GM18907 (cell line): ENCODE data around the gene FHIT.
"Not testable (repeated sequence)": the region's sequence is repeated elsewhere in the genome, so short reads cannot be mapped to it uniquely, and the experiment has no call there.

Source experiments
- ATAC-seq: cut with Tn5 transposase; IDR thresholded peaks from one replicate; pipeline ENCODE4 v1.9.1; 2021; ENCODE audit warnings: mild to moderate bottlenecking, moderate library complexity; ENCODE audit not compliant: unreplicated experiment

FHIT gene

GRCh38 chr3:60948488-60948887 is 302.8 kb downstream of the FHIT start:
- no peak for ATAC-seq

DNA sequence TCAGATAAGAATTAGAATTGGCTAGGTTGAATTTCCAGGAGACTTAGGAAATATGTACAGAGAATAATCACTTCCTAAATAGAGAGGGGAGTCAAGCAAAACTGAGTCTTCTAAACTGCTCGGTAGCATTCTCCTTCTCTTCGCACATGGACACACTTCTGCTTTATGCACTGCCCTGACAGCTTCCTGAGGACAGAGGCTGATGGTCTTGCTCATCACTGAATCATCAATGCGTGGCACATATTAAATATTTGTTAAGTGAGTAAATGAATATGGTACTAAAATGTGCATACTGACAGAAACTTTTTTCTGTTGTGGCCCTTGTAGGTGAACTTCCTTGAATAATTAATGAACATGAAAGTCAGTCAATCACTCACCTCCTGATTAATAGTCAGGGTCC is 315.5 kb downstream of the FHIT start:
- ATAC-seq: no peak

- ATAC-seq: no peak
Measured at GRCh38 chr3:60933824-60934223, 317.4 kb downstream of the FHIT start.

GRCh38 chr3:60932643-60933042 is 318.6 kb downstream of the FHIT start:
- ATAC-seq: no peak

- ATAC-seq: no peak
Measured at GRCh38 chr3:60932170-60932569, 319.1 kb downstream of the FHIT start.

DNA sequence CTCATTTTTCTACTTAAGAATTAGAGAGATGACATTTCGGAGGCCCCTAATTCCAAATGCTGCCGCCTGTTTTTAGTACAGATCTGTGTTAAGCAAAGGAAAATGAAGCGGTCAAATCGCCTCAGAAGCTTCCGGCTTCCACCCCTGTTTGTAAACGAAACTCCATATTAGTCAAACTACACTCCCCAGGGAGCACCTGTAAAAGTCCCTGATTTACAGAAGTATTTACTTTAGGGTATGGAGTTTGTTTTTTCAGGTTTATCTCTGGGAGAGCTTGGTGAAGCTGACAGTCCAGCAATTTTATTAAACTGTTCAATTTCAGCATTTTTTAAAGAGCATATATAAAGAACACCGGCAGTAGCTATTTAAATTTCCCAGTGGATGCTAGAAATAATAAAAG is 319.8 kb downstream of the FHIT start:
- ATAC-seq: no peak

GRCh38 chr3:60920519-60920918 is 330.7 kb downstream of the FHIT start:
- no peak for ATAC-seq

- no peak for ATAC-seq
Measured at GRCh38 chr3:60919296-60919695, 332.0 kb downstream of the FHIT start.

DNA sequence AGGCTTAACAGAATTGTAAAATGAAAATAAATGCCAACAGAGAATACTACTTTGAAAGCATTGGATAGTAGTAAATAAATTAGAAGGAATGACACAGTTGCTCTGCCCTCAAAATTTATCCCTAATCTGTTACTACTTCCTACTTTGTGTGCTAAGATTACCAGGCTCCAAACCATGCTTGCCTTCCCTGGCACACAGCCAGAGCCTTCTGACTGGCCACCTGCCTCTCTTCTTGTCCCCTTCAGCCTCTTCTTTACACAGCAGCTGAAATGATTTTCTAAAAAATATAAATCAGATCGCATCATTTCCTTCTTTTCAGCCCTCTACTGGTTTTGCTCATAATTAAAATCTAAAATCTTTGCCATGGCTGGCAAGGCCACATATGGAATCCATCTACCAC is 334.1 kb downstream of the FHIT start:
- ATAC-seq: no peak

GRCh38 chr3:60916546-60916945 is 334.7 kb downstream of the FHIT start:
- ATAC-seq: no peak

GRCh38 chr3:60913474-60913873 is 337.8 kb downstream of the FHIT start:
- ATAC-seq: no peak

DNA sequence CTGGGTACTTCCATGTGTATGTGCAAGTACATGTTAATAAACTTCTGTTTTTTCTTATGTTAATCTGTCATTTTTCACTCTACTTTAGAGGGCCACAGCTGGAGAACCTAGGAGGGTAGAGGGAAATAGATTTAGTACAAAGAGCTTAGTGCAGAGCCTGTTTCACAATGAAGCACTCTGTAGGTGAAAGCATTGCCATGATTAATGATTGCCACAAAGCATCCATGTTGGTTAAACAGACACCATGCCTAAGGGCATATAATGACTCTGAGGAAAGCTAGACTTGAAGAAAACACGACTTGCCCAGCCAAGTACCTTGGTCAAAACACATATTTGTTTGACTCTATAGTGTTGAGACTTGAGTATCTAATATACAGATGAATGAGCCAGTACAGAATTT is 338.4 kb downstream of the FHIT start:
- no peak for ATAC-seq

DNA sequence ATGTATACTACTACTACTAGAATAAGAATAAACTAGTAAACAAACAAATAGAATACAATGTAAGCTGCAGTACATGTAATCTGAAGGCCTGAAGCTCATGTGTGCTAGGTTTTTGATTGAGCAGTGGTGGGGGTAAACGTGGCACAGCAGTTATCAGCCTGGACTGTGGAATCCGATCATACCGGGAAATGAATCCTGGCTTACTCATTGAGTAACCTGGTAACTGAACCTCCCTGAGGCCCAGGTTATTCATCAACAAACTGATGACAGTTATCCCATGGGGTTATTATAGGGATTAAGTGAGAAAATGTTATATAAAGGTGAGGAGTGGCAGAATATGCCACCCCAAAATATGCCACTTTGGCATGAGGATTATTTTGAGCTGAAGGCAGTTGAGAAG is 339.1 kb downstream of the FHIT start:
- ATAC-seq: no peak

- no peak for ATAC-seq
Measured at GRCh38 chr3:60909526-60909925, 341.7 kb downstream of the FHIT start.

GRCh38 chr3:60906283-60906682 is 345.0 kb downstream of the FHIT start:
- no peak for ATAC-seq

- no peak for ATAC-seq
Measured at GRCh38 chr3:60898321-60898720, 352.9 kb downstream of the FHIT start.

DNA sequence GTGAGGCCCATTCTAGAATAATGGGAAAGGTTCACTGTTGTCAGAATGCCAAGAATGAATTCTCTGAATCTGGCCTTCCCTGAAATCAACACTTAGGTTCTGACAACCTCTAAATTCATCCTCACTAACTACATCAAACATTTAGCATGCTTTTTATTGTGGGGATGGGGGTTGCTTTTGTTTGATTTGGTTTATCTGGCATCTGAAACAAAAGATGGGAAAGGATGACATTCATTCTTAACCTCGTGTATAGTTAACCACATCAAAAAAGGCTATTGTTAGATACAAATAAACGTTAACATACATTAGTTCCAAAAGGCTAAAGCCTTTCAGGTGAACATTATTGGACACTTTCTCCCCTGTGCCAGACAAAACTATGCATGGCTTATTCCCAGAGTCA is 357.3 kb downstream of the FHIT start:
- ATAC-seq: no peak

DNA sequence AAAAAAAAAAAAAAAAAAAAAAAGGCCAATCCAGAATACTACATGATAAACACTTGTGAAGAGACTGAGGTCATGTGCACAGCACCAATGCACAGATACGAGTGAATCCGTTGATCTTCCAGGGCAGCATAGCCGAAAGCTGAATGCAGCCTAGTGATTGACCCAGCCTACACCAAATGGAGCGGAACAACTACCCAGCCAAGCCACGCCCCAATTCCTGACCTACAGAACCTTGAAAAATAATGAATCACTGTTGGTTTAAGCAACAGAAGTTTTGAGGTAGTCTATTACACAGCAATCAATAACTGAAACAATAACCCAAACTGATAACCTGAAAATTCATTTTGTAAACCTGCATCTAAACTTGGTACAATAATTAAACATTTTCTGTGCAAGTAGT is 361.0 kb downstream of the FHIT start:
- no peak for ATAC-seq

- not testable (repeated sequence) for ATAC-seq
Measured at GRCh38 chr3:60888952-60889351, 362.3 kb downstream of the FHIT start.

- ATAC-seq: no peak
Measured at GRCh38 chr3:60887574-60887973, 363.7 kb downstream of the FHIT start.

- ATAC-seq: no peak
Measured at GRCh38 chr3:60886518-60886917, 364.7 kb downstream of the FHIT start.

DNA sequence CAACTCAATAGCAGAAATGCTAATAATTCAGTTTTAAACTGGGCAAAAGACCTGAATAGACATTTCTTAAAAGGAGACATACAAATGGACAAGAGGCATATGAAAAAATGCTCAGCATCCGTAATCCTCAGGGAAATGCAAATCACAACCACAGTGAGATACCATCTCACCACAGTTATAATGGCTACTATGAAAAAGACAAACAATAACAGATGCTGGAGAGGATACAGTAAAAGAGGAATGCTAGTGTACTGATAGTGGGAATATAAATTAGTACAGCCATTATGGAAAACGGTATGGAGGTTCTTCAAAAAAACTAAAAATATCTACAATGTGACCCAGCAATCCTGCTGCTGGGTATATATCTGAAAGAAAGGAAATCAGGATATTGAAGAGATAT is 367.2 kb downstream of the FHIT start:
- ATAC-seq: no peak

- no peak for ATAC-seq
Measured at GRCh38 chr3:60877188-60877587, 374.1 kb downstream of the FHIT start.

- ATAC-seq: no peak
Measured at GRCh38 chr3:60870396-60870795, 380.9 kb downstream of the FHIT start.
